Lower leg skin (tissue), 4 donors: Measurements from ENCODE around the gene LCN12. TPM values are rescaled to one million over a fixed set of nuclear protein-coding genes. Genes with fewer than 3 reads are reported as not detected.

Experiments used
- DNase-seq, 2 donors: peaks; one replicate each; pipeline ENCODE4 v3.0.0-alpha.2; 2019; ENCODE audit warnings: low spot score in 2 of 2
- H3K4me3 ChIP-seq: fragments of 200-600 bp; sonication (generic); 2 replicates; pipeline ENCODE4 v1.5.1; 2017; ENCODE audit warnings: mild to moderate bottlenecking, low read depth; ENCODE audit not compliant: poor library complexity, severe bottlenecking
- CTCF ChIP-seq, 3 donors: fragments of 450-650 bp; IDR thresholded peaks; one replicate each; pipeline ENCODE4 v1.5.1; 2016; ENCODE audit warnings: antibody characterized with exemption in 3 of 3, mild to moderate bottlenecking in 3 of 3, moderate library complexity in 2 of 3
- POLR2A ChIP-seq, 2 donors: fragments of 450-650 bp; IDR thresholded peaks; one replicate each; pipeline ENCODE4 v1.6.1; 2016 to 2017; ENCODE audit warnings: antibody characterized with exemption in 2 of 2, mild to moderate bottlenecking in 1 of 2, moderate library complexity in 1 of 2
- WGBS, 2 donors: methylation state at CpG; one replicate each; pipeline ENCODE4 v1.1.5; 2018; 5-methylcytosine and 5-hydroxymethylcytosine counted together
- intact Hi-C: fragments of 100-400 bp; cut with DNase I; formaldehyde crosslinking; loops from one replicate; pipeline ENCODE4 v1.15.0; 2023; ENCODE audit warnings: low total_unique reads
- total RNA-seq, 4 donors: library from RNA; depleted of rRNA; stranded (reverse); fragments of >200 nt; gene quantifications; one replicate each; pipeline ENCODE4 v1.1.0, GENCODE V29; 2016

The LCN12 gene
- total RNA-seq, 4 donors from 2014 or later = not detected

GRCh38 chr9:136945333-136946227 lies 6.5 kb upstream of the LCN12 start:
- no peak overlapping the region for H3K4me3 ChIP-seq
- intact Hi-C loops = loop anchor here (10.0 kb wide), 1 partner anchor 91 kb away; the partner anchor contains the start of gene MAMDC4
- WGBS, 2 donors = 80 to 83% methylated on average over 25 to 28 of the region's 30 CpGs
- TF ChIP-seq POLR2A (IDR thresholded peaks at IDR 0.05) (no peak), CTCF (IDR thresholded peaks at IDR 0.05) (no peak)
- no peak for DNase-seq

- TF ChIP-seq POLR2A (IDR thresholded peaks at IDR 0.05) = no peak
- WGBS, 2 donors = 79 to 82% methylated on average over 15 to 23 of the region's 27 CpGs
- intact Hi-C loops = loop anchor here (10.0 kb wide), 1 partner anchor 92 kb away; the partner anchor contains the start of gene MAMDC4
- no peak overlapping the region for H3K4me3 ChIP-seq
- DNase-seq = no peak
Measured at GRCh38 chr9:136946228-136947027, 5.6 kb upstream of the LCN12 start.

- 63 to 74% methylated on average over 19 to 26 of the region's 26 CpGs for WGBS, 2 donors
- TF ChIP-seq CTCF (IDR thresholded peaks at IDR 0.05) = no peak
- intact Hi-C loops = loop anchor here (10.0 kb wide), 1 partner anchor 92 kb away; the partner anchor contains the start of gene MAMDC4
- DNase-seq = no peak
- H3K4me3 ChIP-seq = no peak overlapping the region
Measured at GRCh38 chr9:136947028-136947891, 4.8 kb upstream of the LCN12 start.

GRCh38 chr9:136947955-136948510 lies 4.0 kb upstream of the LCN12 start:
- DNase-seq = no peak
- TF ChIP-seq CTCF (IDR thresholded peaks at IDR 0.05) (no peak), POLR2A (IDR thresholded peaks at IDR 0.05) (no peak)
- 34 to 39% methylated on average over 12 to 14 of the region's 15 CpGs for WGBS, 2 donors
- intact Hi-C loops = loop anchor here (2.0 to 10.0 kb wide), 2 partner anchors 53 to 93 kb away; partner anchors contain the start of gene MAMDC4
- H3K4me3 ChIP-seq = no peak overlapping the region

DNA sequence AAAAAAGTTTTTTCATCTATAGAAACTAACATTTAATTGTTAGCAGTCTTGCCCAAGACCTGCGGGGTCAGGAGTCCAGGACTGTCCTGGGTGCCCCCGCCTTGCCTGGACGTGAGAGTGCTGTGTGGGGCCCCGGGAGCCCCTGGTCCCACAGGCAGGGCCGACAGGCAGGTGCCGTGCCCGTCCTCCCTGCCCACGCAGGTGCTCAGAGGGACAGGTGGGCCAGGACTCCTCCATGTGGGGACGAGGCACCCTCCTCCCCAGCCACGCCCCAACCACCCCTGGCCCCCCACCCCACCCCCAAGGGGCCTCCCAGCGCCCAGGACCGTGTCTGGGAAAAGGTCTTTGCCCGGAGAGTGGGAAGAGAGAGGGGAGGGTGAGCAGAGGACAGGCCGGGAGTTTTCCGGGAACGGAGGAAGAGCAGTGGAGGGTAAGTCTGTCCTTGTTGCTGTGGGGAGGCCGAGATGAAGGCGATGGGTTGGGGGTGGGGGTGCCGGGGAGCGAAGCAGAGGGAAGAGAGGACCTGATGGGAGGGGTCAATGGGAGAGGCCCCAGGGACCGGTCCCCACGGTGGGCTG lies 2.7 kb upstream of the LCN12 start:
- intact Hi-C loops = loop anchor here (2.0 to 10.0 kb wide), 2 partner anchors 55 to 95 kb away; partner anchors contain the start of gene MAMDC4
- no peak for TF ChIP-seq POLR2A (IDR thresholded peaks at IDR 0.05)
- TF ChIP-seq CTCF (IDR thresholded peaks at IDR 0.05) = no peak
- WGBS, 2 donors = 14 to 22% methylated on average over 19 to 20 of the region's 22 CpGs
- no peak for DNase-seq
- H3K4me3 ChIP-seq = peak overlapping the region; percentile 33
